Mammary epithelial cell (primary cell): ENCODE results near the gene HIC2.

Experiments used
- CTCF ChIP-seq, 2 donors: IDR thresholded peaks in 1 of 2; conservative IDR thresholded peaks in 1 of 2; 2 replicates each; pipeline ENCODE4 v1.5.1; 2011 to 2012; ENCODE audit warnings: inconsistent platforms in 2 of 2, low read length in 2 of 2, mild to moderate bottlenecking in 2 of 2, control low read depth in 1 of 2, low read depth in 1 of 2; ENCODE audit not compliant: insufficient read depth in 1 of 2; ENCODE audit errors: extremely low read depth in 1 of 2
- EZH2 ChIP-seq: IDR thresholded peaks from 2 replicates; pipeline ENCODE4 v1.6.1; 2012; ENCODE audit warnings: low read length, inconsistent platforms, borderline replicate concordance

GRCh38 chr22:21445437-21446127, 28.4 kb downstream of the HIC2 start:
- no peak for TF ChIP-seq CTCF (conservative IDR thresholded peaks at IDR 0.05 in 1 of 2, IDR thresholded peaks at IDR 0.05 in 1 of 2; ENCODE audit: extremely low read depth in 1 of 2, insufficient read depth in 1 of 2, low read depth in 1 of 2, low read length in 2 of 2)
- TF ChIP-seq EZH2: no peak
